Stomach smooth muscle (tissue), 2 donors: Measurements from ENCODE around the gene ZFX.

Source experiments
- H3K27ac ChIP-seq: one replicate; pipeline ENCODE4 v1.7.0; 2013; ENCODE audit warnings: mild to moderate bottlenecking, low read length, inconsistent platforms
- H3K27me3 ChIP-seq, 2 donors: one replicate each; pipeline ENCODE4 v1.7.0; 2013; ENCODE audit warnings: low read length in 2 of 2; ENCODE audit not compliant: insufficient read depth in 2 of 2, control insufficient read depth in 1 of 2
- H3K36me3 ChIP-seq, 2 donors: one replicate each; pipeline ENCODE4 v1.7.0; 2013; ENCODE audit warnings: low read length in 2 of 2; ENCODE audit not compliant: control insufficient read depth in 2 of 2, insufficient read depth in 2 of 2
- H3K4me1 ChIP-seq: one replicate; pipeline ENCODE4 v1.7.0; 2013; ENCODE audit warnings: low read length; ENCODE audit not compliant: control insufficient read depth, insufficient read depth
- H3K4me3 ChIP-seq, 2 donors: one replicate each; pipeline ENCODE4 v1.7.0; 2013; ENCODE audit warnings: low read length in 2 of 2
- H3K9ac ChIP-seq, 2 donors: one replicate each; pipeline ENCODE4 v1.7.0; 2013; ENCODE audit warnings: low read length in 2 of 2, mild to moderate bottlenecking in 1 of 2
- H3K9me3 ChIP-seq, 2 donors: one replicate each; pipeline ENCODE4 v1.7.0; 2013; ENCODE audit warnings: low read length in 2 of 2; ENCODE audit not compliant: control insufficient read depth in 2 of 2
- donor health status: healthy.
- donor health status: Pancreatic carcinoma.

Gene ZFX

GRCh38 chrX:24259544-24260240 lies 110.2 kb downstream of the ZFX start:
- Histone ChIP-seq H3K4me1 (peaks cover 8% of the 10 kb centered on the region), H3K9me3 (no peaks in the 10 kb centered on the region), H3K4me3 (no peak overlapping the region), H3K27me3 (peaks cover 0 to 13% of the 10 kb centered on the region in 2 donors), H3K27ac (no peak overlapping the region), H3K9ac (no peak overlapping the region), H3K36me3 (no peaks in the 10 kb centered on the region)

- H3K27ac ChIP-seq: no peak overlapping the region
- no peaks in the 10 kb centered on the region for H3K9me3 ChIP-seq
- H3K4me3 ChIP-seq: no peak overlapping the region
- peaks cover 8% of the 10 kb centered on the region for H3K4me1 ChIP-seq
- H3K9ac ChIP-seq: no peak overlapping the region
- peaks cover 0 to 13% of the 10 kb centered on the region in 2 donors for H3K27me3 ChIP-seq
- H3K36me3 ChIP-seq: no peaks in the 10 kb centered on the region
These were observed 111.5 kb downstream of the ZFX start for GRCh38 chrX:24260842-24261550.

GRCh38 chrX:24262309-24262708 lies 112.8 kb downstream of the ZFX start:
- no peak overlapping the region for H3K4me3 ChIP-seq
- no peak overlapping the region for H3K9ac ChIP-seq
- H3K9me3 ChIP-seq: no peaks in the 10 kb centered on the region
- H3K36me3 ChIP-seq: no peaks in the 10 kb centered on the region
- peaks cover 8% of the 10 kb centered on the region for H3K4me1 ChIP-seq
- H3K27ac ChIP-seq: no peak overlapping the region
- peaks cover 0 to 12% of the 10 kb centered on the region in 2 donors for H3K27me3 ChIP-seq

- Histone ChIP-seq H3K36me3 (no peaks in the 10 kb centered on the region), H3K4me3 (no peak overlapping the region), H3K9ac (no peak overlapping the region), H3K9me3 (no peaks in the 10 kb centered on the region), H3K27ac (no peak overlapping the region), H3K4me1 (peaks cover 5% of the 10 kb centered on the region), H3K27me3 (peaks cover 0 to 7% of the 10 kb centered on the region in 2 donors)
These were observed 114.9 kb downstream of the ZFX start for GRCh38 chrX:24264383-24264782.
